GM23338 (cell line): ENCODE data around the gene TSPAN7. TPM values are rescaled to one million over a fixed set of nuclear protein-coding genes. Genes with fewer than 3 reads are reported as not detected.

ENCODE experiments used
- ATAC-seq: fragments of 200-7000 bp; cut with Tn5 transposase; 3 replicates; pipeline ENCODE4 v1.9.1; 2020
- DNase-seq: peaks from one replicate; pipeline ENCODE4 v3.0.0-alpha.2; 2015; ENCODE audit warnings: low spot score
- H2AFZ ChIP-seq: fragments of 200-600 bp; sonication (generic); 2 replicates; pipeline ENCODE4 v1.8.0; 2016; ENCODE audit warnings: antibody characterized with exemption, mild to moderate bottlenecking, moderate library complexity
- H3F3A ChIP-seq: fragments of 200-600 bp; sonication (generic); replicated peaks from 2 replicates; pipeline ENCODE4 v1.8.0; 2017; ENCODE audit warnings: antibody characterized with exemption, mixed run types, low read depth
- H3K27ac ChIP-seq: fragments of 200-600 bp; sonication (generic); 2 replicates; pipeline ENCODE4 v1.6.1; 2016; ENCODE audit warnings: low read depth
- H3K27me3 ChIP-seq: fragments of 200-600 bp; sonication (generic); 2 replicates; pipeline ENCODE4 v1.8.0; 2016; ENCODE audit warnings: mild to moderate bottlenecking, mixed run types, moderate library complexity; ENCODE audit not compliant: insufficient read depth
- H3K36me3 ChIP-seq: fragments of 200-600 bp; sonication (generic); 2 replicates; pipeline ENCODE4 v1.8.0; 2016; ENCODE audit warnings: mild to moderate bottlenecking; ENCODE audit not compliant: insufficient read depth
- H3K4me1 ChIP-seq: fragments of 200-600 bp; sonication (generic); 2 replicates; pipeline ENCODE4 v1.8.0; 2016; ENCODE audit warnings: mild to moderate bottlenecking, moderate library complexity; ENCODE audit not compliant: insufficient read depth
- H3K4me2 ChIP-seq: fragments of 200-600 bp; sonication (generic); 2 replicates; pipeline ENCODE4 v1.7.1; 2017; ENCODE audit warnings: mixed run types
- H3K4me3 ChIP-seq: fragments of 200-600 bp; sonication (generic); 2 replicates; pipeline ENCODE4 v1.6.1; 2016; ENCODE audit warnings: mixed run types
- H3K79me2 ChIP-seq: fragments of 200-600 bp; sonication (generic); replicated peaks from 2 replicates; pipeline ENCODE4 v1.8.0; 2017; ENCODE audit warnings: mild to moderate bottlenecking; ENCODE audit not compliant: insufficient read depth
- H3K9me2 ChIP-seq: fragments of 200-600 bp; sonication (generic); 2 replicates; pipeline ENCODE4 v1.8.0; 2017; ENCODE audit not compliant: insufficient read depth
- H4K20me1 ChIP-seq: fragments of 200-600 bp; sonication (generic); replicated peaks from 2 replicates; pipeline ENCODE4 v1.8.0; 2017; ENCODE audit warnings: mild to moderate bottlenecking; ENCODE audit not compliant: insufficient read depth
- H3K27ac Mint-ChIP-seq: 2 replicates; pipeline ENCODE4 v1.8.0; 2020; ENCODE audit warnings: inconsistent platforms, mild to moderate bottlenecking, moderate library complexity, mixed read lengths
- H3K27me3 Mint-ChIP-seq: 3 replicates; pipeline ENCODE4 v1.8.0; 2022; ENCODE audit warnings: low read depth, mild to moderate bottlenecking, moderate library complexity, mixed read lengths, inconsistent platforms; ENCODE audit not compliant: insufficient read depth, poor library complexity
- H3K36me3 Mint-ChIP-seq: 3 replicates; pipeline ENCODE4 v1.8.0; 2021; ENCODE audit warnings: low read depth, mild to moderate bottlenecking, inconsistent platforms, moderate library complexity, mixed read lengths
- H3K4me1 Mint-ChIP-seq: 3 replicates; pipeline ENCODE4 v1.8.0; 2020; ENCODE audit warnings: mild to moderate bottlenecking, inconsistent platforms, mixed read lengths
- H3K4me3 Mint-ChIP-seq: 3 replicates; pipeline ENCODE4 v1.8.0; 2021; ENCODE audit warnings: moderate library complexity, mild to moderate bottlenecking, inconsistent platforms, mixed read lengths
- H3K9me3 Mint-ChIP-seq: 3 replicates; pipeline ENCODE4 v1.8.0; 2020; ENCODE audit warnings: moderate library complexity, mild to moderate bottlenecking, inconsistent platforms, mixed read lengths
- CREB1 ChIP-seq: fragments of 250-450 bp; sonication (Bioruptor Pico); IDR thresholded peaks from 2 replicates; pipeline ENCODE4 v1.5.0; 2020; ENCODE audit warnings: low read depth, mild to moderate bottlenecking, moderate library complexity
- EZH2 ChIP-seq: fragments of 200-600 bp; sonication (generic); IDR thresholded peaks from one replicate; pipeline ENCODE4 v1.8.0; 2017; ENCODE audit warnings: antibody characterized with exemption, mild to moderate bottlenecking, low read depth; ENCODE audit not compliant: unreplicated experiment
- EZH2phosphoT487 ChIP-seq: fragments of 200-600 bp; sonication (generic); IDR thresholded peaks from one replicate; pipeline ENCODE4 v1.8.1; 2018; ENCODE audit warnings: antibody characterized with exemption; ENCODE audit not compliant: unreplicated experiment
- JUNB ChIP-seq: IDR thresholded peaks from one replicate; pipeline ENCODE4 v1.6.1; 2016; ENCODE audit warnings: antibody characterized with exemption; ENCODE audit not compliant: unreplicated experiment
- NANOG ChIP-seq: IDR thresholded peaks from 2 replicates; pipeline ENCODE4 v1.6.1; 2016; ENCODE audit warnings: antibody characterized with exemption, borderline replicate concordance
- STAT1 ChIP-seq: IDR thresholded peaks from one replicate; pipeline ENCODE4 v1.6.1; 2016; ENCODE audit warnings: antibody characterized with exemption; ENCODE audit not compliant: unreplicated experiment
- ZNF114 ChIP-seq: fragments of 250-450 bp; sonication (Bioruptor Pico); IDR thresholded peaks from 2 replicates; pipeline ENCODE4 v1.5.0; 2020; ENCODE audit warnings: mild to moderate bottlenecking, moderate library complexity
- ZNF331 ChIP-seq: fragments of 250-450 bp; sonication (Bioruptor Pico); IDR thresholded peaks from 2 replicates; pipeline ENCODE4 v1.5.0; 2020; ENCODE audit warnings: low read depth, mild to moderate bottlenecking, moderate library complexity
- polyA plus RNA-seq: library from polyadenylated mRNA; unstranded; fragments of >200 nt; fragmentation: Nextera tagmentation; extraction: Ambion mirVana; gene quantifications from 2 replicates; pipeline ENCODE4 v1.2.1, GENCODE V29; 2016
- total RNA-seq: library from RNA; depleted of rRNA; stranded (reverse); fragments of >200 nt; shearing (Covaris generic); gene quantifications from 2 replicates; pipeline ENCODE4 v1.2.3, GENCODE V29; 2014
- TF ChIP-seq, protein P1 (sequence below): IDR thresholded peaks from one replicate; pipeline ENCODE4 v1.6.1; 2018; ENCODE audit warnings: antibody characterized with exemption; ENCODE audit not compliant: unreplicated experiment
- TF ChIP-seq, protein P2 (sequence below): IDR thresholded peaks from 2 replicates; pipeline ENCODE4 v1.6.1; 2016; ENCODE audit warnings: antibody characterized with exemption
- TF ChIP-seq, protein P3 (sequence below): fragments of 250-450 bp; sonication (Bioruptor Pico); IDR thresholded peaks from 2 replicates; pipeline ENCODE4 v1.5.0; 2020; ENCODE audit warnings: mild to moderate bottlenecking, moderate library complexity
- TF ChIP-seq, protein P4 (sequence below), 2 experiments: fragments of 200-600 bp in 1 of 2; sonication (generic) in 1 of 2; conservative IDR thresholded peaks; 2 replicates each; pipeline versions ENCODE4 v1.5.1 to v1.6.1; 2016 to 2017; ENCODE audit warnings: antibody characterized with exemption in 2 of 2, low read depth in 2 of 2, mild to moderate bottlenecking in 2 of 2, moderate library complexity in 1 of 2

TSPAN7 gene
- total and polyA plus RNA-seq, 2 experiments from 2014 or later: 7.2 to 11.5 TPM

DNA sequence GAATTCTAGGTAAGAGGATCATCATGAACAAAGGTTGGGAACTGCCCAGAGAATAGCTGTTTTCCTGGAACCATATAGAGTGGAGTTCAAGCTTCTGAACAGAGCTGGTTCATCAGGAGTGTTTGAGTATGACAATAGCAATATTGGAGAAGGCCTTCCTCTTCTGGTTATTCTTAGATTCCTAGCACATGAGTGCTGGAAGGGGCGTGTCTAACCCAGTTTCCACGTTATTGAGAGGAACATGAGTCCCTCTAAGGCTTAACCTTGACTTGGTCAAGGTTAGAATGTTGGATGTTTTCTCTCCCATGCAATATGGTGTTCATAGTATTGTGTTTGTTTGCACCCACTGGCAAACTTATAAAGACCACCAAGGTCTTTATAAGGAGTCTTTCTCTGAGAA is 101.3 kb downstream of the TSPAN7 start:
- no peak overlapping the region for H3K4me2 ChIP-seq
- H4K20me1 ChIP-seq: no peaks in the 10 kb centered on the region
- no peaks in the 10 kb centered on the region for H3K9me2 ChIP-seq
- Mint-ChIP-seq H3K9me3 (no peaks in the 10 kb centered on the region), H3K4me1 (no peaks in the 10 kb centered on the region), H3K36me3 (no peaks in the 10 kb centered on the region), H3K27ac (no peak overlapping the region), H3K4me3 (no peak overlapping the region), H3K27me3 (no peaks in the 10 kb centered on the region)
- no peaks in the 10 kb centered on the region for H3K79me2 ChIP-seq
- ATAC-seq (no peak), DNase-seq (no peak)
- no peaks in the 10 kb centered on the region for H3K27me3 ChIP-seq
- H2AFZ ChIP-seq: no peak overlapping the region
- TF ChIP-seq, protein P1, sequence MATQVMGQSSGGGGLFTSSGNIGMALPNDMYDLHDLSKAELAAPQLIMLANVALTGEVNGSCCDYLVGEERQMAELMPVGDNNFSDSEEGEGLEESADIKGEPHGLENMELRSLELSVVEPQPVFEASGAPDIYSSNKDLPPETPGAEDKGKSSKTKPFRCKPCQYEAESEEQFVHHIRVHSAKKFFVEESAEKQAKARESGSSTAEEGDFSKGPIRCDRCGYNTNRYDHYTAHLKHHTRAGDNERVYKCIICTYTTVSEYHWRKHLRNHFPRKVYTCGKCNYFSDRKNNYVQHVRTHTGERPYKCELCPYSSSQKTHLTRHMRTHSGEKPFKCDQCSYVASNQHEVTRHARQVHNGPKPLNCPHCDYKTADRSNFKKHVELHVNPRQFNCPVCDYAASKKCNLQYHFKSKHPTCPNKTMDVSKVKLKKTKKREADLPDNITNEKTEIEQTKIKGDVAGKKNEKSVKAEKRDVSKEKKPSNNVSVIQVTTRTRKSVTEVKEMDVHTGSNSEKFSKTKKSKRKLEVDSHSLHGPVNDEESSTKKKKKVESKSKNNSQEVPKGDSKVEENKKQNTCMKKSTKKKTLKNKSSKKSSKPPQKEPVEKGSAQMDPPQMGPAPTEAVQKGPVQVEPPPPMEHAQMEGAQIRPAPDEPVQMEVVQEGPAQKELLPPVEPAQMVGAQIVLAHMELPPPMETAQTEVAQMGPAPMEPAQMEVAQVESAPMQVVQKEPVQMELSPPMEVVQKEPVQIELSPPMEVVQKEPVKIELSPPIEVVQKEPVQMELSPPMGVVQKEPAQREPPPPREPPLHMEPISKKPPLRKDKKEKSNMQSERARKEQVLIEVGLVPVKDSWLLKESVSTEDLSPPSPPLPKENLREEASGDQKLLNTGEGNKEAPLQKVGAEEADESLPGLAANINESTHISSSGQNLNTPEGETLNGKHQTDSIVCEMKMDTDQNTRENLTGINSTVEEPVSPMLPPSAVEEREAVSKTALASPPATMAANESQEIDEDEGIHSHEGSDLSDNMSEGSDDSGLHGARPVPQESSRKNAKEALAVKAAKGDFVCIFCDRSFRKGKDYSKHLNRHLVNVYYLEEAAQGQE: no peak
- no peak for TF ChIP-seq CREB1 (CRISPR knock-in tag)
- TF ChIP-seq EZH2: no peak
- TF ChIP-seq EZH2phosphoT487: no peak
- no peak for TF ChIP-seq ZNF114
- TF ChIP-seq, protein P2, sequence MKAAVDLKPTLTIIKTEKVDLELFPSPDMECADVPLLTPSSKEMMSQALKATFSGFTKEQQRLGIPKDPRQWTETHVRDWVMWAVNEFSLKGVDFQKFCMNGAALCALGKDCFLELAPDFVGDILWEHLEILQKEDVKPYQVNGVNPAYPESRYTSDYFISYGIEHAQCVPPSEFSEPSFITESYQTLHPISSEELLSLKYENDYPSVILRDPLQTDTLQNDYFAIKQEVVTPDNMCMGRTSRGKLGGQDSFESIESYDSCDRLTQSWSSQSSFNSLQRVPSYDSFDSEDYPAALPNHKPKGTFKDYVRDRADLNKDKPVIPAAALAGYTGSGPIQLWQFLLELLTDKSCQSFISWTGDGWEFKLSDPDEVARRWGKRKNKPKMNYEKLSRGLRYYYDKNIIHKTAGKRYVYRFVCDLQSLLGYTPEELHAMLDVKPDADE: no peak
- TF ChIP-seq, protein P3, sequence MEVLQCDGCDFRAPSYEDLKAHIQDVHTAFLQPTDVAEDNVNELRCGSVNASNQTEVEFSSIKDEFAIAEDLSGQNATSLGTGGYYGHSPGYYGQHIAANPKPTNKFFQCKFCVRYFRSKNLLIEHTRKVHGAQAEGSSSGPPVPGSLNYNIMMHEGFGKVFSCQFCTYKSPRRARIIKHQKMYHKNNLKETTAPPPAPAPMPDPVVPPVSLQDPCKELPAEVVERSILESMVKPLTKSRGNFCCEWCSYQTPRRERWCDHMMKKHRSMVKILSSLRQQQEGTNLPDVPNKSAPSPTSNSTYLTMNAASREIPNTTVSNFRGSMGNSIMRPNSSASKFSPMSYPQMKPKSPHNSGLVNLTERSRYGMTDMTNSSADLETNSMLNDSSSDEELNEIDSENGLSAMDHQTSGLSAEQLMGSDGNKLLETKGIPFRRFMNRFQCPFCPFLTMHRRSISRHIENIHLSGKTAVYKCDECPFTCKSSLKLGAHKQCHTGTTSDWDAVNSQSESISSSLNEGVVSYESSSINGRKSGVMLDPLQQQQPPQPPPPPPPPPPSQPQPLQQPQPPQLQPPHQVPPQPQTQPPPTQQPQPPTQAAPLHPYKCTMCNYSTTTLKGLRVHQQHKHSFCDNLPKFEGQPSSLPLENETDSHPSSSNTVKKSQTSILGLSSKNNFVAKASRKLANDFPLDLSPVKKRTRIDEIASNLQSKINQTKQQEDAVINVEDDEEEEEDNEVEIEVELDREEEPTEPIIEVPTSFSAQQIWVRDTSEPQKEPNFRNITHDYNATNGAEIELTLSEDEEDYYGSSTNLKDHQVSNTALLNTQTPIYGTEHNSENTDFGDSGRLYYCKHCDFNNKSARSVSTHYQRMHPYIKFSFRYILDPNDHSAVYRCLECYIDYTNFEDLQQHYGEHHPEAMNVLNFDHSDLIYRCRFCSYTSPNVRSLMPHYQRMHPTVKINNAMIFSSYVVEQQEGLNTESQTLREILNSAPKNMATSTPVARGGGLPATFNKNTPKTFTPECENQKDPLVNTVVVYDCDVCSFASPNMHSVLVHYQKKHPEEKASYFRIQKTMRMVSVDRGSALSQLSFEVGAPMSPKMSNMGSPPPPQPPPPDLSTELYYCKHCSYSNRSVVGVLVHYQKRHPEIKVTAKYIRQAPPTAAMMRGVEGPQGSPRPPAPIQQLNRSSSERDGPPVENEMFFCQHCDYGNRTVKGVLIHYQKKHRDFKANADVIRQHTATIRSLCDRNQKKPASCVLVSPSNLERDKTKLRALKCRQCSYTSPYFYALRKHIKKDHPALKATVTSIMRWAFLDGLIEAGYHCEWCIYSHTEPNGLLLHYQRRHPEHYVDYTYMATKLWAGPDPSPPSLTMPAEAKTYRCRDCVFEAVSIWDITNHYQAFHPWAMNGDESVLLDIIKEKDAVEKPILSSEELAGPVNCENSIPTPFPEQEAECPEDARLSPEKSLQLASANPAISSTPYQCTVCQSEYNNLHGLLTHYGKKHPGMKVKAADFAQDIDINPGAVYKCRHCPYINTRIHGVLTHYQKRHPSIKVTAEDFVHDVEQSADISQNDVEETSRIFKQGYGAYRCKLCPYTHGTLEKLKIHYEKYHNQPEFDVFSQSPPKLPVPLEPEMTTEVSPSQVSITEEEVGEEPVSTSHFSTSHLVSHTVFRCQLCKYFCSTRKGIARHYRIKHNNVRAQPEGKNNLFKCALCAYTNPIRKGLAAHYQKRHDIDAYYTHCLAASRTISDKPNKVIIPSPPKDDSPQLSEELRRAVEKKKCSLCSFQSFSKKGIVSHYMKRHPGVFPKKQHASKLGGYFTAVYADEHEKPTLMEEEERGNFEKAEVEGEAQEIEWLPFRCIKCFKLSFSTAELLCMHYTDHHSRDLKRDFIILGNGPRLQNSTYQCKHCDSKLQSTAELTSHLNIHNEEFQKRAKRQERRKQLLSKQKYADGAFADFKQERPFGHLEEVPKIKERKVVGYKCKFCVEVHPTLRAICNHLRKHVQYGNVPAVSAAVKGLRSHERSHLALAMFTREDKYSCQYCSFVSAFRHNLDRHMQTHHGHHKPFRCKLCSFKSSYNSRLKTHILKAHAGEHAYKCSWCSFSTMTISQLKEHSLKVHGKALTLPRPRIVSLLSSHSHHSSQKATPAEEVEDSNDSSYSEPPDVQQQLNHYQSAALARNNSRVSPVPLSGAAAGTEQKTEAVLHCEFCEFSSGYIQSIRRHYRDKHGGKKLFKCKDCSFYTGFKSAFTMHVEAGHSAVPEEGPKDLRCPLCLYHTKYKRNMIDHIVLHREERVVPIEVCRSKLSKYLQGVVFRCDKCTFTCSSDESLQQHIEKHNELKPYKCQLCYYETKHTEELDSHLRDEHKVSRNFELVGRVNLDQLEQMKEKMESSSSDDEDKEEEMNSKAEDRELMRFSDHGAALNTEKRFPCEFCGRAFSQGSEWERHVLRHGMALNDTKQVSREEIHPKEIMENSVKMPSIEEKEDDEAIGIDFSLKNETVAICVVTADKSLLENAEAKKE: no peak
- TF ChIP-seq ZNF331 (CRISPR knock-in tag): no peak
- no peak for TF ChIP-seq STAT1
- TF ChIP-seq NANOG: no peak
- TF ChIP-seq, protein P4, sequence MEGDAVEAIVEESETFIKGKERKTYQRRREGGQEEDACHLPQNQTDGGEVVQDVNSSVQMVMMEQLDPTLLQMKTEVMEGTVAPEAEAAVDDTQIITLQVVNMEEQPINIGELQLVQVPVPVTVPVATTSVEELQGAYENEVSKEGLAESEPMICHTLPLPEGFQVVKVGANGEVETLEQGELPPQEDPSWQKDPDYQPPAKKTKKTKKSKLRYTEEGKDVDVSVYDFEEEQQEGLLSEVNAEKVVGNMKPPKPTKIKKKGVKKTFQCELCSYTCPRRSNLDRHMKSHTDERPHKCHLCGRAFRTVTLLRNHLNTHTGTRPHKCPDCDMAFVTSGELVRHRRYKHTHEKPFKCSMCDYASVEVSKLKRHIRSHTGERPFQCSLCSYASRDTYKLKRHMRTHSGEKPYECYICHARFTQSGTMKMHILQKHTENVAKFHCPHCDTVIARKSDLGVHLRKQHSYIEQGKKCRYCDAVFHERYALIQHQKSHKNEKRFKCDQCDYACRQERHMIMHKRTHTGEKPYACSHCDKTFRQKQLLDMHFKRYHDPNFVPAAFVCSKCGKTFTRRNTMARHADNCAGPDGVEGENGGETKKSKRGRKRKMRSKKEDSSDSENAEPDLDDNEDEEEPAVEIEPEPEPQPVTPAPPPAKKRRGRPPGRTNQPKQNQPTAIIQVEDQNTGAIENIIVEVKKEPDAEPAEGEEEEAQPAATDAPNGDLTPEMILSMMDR (conservative IDR thresholded peaks at IDR 0.05; ENCODE audit: low read depth in 2 of 2): no peak
- TF ChIP-seq JUNB: no peak
- no peaks in the 10 kb centered on the region for H3K4me1 ChIP-seq
- H3K27ac ChIP-seq: no peak overlapping the region
- H3K4me3 ChIP-seq: no peak overlapping the region
- H3F3A ChIP-seq: no peaks in the 10 kb centered on the region
- no peaks in the 10 kb centered on the region for H3K36me3 ChIP-seq
